IPS-NIHi7 (cell line): ENCODE measurements around the gene CDK18.
"Not testable (repeated sequence)": the region's sequence is repeated elsewhere in the genome, so short reads cannot be mapped to it uniquely, and the experiment has no call there.

Experiments used
- DNase-seq: peaks from one replicate; pipeline ENCODE4 v3.0.0; 2012; ENCODE audit warnings: mixed read lengths; ENCODE audit errors: extremely low spot score

Gene CDK18

DNA sequence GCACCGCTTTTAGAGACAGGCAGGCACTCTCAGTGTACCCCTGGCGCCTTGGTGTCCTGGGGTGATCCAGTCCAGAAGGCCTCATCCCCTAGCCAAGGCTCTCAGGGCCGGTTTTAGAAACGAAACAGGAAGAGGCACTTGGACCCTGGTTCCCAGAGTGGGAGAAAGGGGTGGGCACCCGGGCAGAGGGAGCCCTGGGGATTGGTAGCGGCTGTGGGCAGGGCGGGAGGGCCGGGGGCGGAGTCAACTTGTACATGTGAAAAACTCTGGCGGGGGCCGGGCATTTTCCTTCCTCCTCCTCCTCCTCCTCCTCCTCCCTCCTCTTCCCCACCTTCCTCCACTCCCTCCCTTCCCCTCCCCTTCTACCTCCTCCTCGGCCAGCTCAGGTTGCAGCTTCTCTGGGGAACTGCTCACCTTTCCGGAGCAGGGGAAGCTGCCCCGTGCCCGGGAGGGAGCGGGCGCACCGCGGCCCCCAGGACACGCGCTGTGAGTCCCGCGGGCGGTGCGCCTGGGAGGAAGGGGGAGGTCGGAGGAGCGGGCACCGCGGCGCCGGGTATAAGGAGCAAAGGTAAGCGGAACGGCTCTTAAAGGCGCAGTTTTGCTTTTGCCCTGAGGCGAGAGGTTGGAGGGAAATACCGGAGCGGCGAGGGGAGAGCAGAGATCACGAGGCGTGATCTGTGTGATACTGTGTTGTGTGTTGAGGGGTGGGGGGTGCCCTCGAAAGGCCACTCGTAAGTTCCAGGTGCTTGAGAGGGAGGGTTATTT is at the start of gene CDK18:
TSS of gene CDK18 (plus strand) at position 359 of the 765 bp plus-strand sequence. CDS start 18,499 bp downstream, outside the sequence.
- DNase-seq: peak; percentile 89

DNA sequence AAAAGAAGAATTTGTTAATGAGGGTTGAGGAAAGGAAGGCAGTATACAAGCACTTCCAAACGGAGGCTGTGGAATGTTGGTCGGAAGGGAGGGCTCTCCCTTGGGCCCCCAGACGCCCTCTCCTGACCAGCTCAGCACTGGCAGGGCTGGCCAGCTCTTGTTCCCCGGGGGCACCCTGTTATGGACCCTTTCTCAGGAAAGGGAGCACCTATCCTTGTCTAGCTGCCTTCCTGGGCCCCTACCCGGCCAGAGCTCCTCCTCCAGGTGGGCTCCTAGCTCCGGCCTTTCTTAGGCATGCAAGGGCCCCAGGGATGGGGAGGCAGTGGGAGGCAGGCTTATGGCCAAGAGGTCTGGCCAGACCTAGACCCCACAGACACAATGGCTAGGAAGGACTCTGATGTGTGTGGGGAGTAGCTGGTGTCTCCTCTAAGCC is 49.5 kb upstream of the CDK18 start:
- DNase-seq: peak; percentile 35

DNA sequence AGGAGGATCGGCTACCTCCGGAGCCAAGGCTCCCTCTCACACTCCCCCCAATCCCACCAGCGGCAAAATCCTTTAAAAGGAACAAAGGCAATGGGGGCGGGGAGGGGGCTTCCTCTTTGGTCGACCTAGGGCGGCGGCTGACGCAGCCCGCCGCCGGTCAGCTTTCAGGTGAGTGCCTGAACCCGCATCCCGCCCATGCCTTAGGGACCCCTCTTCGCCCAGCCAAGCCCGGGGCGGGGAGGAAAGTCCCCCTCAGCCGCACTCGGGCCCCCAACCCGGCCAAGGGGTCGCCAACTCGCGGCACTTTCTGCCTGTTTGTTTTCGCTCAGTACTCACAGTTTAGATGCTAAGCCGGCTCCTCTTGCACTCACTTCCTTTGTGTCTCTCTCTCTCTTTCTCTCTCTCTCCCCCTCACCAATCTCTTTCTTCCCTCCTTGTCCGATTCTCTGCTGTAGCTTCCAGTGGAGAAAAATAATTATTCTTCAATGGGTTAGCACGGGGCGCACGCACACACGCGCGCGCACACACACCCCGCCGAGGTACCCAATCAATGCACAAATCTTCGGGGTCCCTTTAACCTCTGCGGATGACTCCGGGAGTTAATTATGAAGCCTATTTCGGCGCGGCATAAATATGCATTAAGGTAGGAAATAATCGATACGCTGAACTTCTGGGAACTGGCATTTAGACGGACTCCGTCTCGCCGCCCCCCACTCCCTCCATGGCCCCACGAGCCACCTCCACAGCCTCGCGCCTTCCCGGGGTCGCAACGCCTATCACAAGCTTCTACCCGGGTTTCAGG is 48.7 kb upstream of the CDK18 start, which contains the start of gene BLACAT1:
TSS of gene BLACAT1 (minus strand) at position 465 of the 802 bp plus-strand sequence.
- DNase-seq: no peak

- no peak for DNase-seq
Observed at GRCh38 chr1:205456383-205456867, 48.0 kb upstream of the CDK18 start.

DNA sequence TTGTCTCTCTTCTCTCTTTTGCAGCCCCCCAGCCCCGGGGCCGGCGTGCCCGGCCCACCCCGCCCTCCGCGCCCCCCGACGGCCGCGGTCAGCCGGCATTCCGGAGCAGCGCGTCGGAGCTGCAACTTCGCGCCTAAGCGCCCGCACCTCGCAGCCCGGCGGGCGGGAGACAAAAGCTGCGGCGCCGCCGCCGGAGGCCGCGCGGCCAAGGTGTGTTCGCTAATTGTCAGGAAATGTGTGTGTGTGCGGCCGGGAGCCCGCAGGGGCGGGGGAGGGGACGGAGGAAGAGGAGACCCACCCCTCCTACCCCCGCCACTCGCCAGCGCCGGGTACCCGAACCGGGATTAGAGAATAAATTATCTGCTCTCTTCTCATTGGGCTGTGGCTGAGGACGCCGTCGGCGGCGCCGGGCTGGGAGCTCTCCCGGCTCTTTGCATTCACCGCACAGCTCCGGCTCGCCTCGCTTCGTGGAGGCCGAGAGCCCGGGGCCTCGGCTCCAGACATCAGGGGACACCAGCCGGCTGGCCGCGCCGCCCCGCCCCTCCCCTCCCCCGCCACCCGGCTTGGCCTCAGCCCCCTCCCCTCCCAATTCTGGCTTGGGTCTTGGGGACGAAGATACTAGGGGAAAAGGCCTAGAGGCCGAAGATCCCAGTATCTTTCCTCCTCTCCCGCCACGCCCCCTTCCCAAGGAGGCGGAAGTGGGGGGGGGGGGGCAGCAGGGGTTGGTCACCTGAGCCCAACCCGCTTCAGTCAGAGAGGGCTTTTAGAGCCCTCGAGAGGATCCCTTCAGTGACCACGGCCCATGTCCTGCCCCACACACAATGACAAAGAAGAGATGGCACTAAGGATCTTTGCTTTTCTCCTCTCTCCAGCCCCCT is 47.4 kb upstream of the CDK18 start:
- peak; percentile 75 for DNase-seq

GRCh38 chr1:205458777-205459566 is 45.5 kb upstream of the CDK18 start:
- DNase-seq: peak; percentile 73

DNA sequence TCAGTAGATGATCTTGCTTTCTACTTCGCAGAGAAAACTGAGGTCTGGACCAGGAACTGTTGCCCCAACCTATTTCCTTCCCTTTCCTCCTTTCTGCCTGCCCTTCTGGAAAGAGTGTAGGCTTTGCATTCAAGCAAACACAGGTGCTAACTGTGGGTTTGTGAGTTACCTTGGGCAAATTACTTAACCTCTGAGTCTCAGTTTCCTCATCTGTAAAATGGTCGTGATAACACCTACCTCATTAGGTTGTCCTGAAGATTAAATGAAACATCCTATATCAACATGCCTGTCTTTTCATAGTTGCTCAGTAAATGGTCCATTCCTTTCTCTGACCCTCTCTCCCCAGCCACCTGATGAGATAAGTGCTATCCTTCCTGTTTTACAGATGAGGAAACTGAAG is 39.1 kb upstream of the CDK18 start:
- no peak for DNase-seq

GRCh38 chr1:205466595-205467220 is 37.8 kb upstream of the CDK18 start:
- no peak for DNase-seq

DNA sequence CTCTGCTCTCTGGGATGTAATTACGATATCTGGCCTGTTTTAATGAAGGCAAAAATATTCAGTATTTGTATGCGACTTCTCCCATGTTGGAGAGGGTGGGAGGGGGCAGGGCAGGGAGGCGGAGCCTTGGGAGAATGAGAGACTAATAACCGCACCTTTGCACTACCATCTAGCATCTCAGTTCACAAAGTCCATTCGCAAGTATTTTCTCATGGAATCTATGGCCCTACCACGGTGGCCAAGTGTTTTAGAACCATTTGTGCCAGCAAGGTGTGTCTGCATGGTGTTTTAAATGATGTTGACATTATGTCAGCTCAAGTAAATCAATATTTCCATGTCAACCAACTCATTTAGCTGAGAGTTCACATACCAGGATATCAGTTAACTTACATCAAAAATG is 34.3 kb upstream of the CDK18 start:
- no peak for DNase-seq

DNA sequence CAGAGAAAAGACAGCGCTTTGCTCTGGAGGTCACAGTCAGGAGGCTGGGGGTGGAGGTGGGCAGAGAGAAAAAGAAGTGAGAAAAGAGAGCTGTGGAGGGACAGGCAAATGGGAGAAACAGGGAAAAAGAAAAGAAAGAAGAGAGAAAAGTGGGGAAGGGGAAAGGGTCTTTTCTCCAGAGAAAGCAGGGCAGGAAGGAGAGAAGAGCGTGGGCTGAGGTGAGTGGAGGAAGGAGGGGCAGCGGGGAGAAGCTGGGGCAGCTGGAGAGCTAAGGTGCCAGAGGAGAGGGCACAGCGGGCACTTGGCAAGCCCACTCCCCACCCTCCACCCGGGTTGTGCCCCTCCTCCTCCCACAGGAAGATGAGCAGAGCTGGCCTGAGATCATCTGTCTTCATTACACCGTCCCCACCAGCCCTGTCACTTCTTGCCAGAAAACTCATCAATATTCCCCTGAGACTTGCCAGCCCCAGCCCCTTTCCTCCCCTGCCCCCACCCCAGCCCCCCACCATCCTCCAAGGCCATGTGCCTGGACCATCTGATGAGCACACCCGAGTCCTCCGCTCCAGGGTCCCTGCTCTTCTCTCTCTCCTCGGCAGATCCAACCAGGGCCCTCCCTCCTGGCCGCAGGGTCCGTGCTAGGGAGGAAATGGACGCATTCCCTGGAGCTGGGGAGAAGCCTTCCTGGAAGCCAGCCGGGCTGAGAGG is 31.6 kb upstream of the CDK18 start:
- peak; percentile 45 for DNase-seq

- no peak for DNase-seq
Observed at GRCh38 chr1:205473475-205473874, 31.0 kb upstream of the CDK18 start.

DNA sequence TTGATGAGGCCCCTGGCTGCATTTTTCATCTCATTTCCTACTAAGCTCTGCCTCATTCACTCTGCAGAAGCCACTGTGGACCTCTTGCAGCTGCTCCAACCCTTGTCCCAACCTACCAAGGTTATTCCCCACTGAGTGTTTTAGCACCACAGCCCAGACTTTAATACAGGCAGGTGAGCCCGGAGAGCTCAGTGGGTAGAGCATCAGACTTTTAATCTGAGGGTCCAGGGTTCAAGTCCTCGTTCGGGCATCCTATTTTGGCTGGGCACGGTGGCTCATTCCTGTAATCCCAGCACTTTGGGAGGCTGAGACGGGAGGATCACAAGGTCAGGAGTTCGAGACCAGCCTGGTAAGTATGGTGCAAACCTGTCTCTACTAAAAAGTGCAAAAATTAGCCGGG is 30.5 kb upstream of the CDK18 start:
- DNase-seq: no peak

DNA sequence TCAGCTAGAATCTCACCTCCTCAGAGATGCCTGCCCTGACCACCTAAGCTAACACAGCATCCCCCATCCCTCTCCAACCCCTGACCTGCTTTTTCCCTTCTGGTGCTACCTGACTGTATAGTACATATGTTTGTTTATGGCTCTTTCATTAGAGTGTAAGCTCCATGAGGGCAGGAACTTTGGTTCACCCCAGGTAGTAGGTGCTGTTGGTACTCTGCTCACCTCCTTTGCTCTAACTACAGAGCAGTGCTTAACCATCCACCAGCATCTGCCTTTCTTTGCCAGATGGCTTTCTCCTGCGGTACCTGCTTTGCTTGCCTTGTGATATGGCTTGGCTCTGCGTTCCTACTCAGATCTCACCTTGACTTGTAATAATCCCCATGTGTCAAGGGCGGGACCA is 29.9 kb upstream of the CDK18 start:
- DNase-seq: no peak

DNA sequence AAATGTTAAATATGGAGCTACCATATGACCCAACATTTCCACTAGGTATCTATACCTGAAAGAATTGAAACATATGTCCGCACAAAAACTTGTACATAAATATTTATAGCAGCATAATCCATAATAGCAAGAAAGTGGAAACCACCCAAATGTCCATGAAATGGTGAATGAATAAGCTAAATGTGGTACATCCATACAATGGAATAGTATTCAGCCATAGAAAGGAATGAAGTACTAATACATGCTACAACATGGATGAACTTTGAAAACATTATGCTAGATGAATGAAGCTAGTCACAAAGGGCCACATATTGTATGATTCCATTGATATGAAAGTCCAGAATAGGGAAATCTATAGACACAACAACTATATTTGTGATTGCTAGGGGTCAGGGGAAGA is 28.6 kb upstream of the CDK18 start:
- DNase-seq: no peak

- no peak for DNase-seq
Observed at GRCh38 chr1:205476648-205477047, 27.8 kb upstream of the CDK18 start.

GRCh38 chr1:205477121-205477758 is 27.2 kb upstream of the CDK18 start:
- peak; percentile 56 for DNase-seq

GRCh38 chr1:205477759-205478247 is 26.7 kb upstream of the CDK18 start:
- DNase-seq: no peak

- DNase-seq: not testable (repeated sequence)
Observed at GRCh38 chr1:205478985-205479384, 25.5 kb upstream of the CDK18 start.

GRCh38 chr1:205480349-205480985 is 24.0 kb upstream of the CDK18 start:
- peak; percentile 18 for DNase-seq
